Loucy (cell line): ENCODE data around the gene TKT.

ENCODE experiments used
- H2AFZ ChIP-seq: fragments of 200-600 bp; sonication (generic); 2 replicates; pipeline ENCODE4 v1.6.0; 2016; ENCODE audit warnings: antibody characterized with exemption, mild to moderate bottlenecking, low read length, moderate library complexity
- H3F3A ChIP-seq: fragments of 200-600 bp; 2 replicates; pipeline ENCODE4 v1.6.0; 2016; ENCODE audit warnings: antibody characterized with exemption, low read depth, mild to moderate bottlenecking
- H3K27me3 ChIP-seq: fragments of 200-600 bp; sonication (generic); 2 replicates; pipeline ENCODE4 v1.6.1; 2014; ENCODE audit warnings: low read length, mild to moderate bottlenecking; ENCODE audit not compliant: insufficient read depth, poor library complexity, severe bottlenecking
- H3K36me3 ChIP-seq: fragments of 200-600 bp; sonication (generic); 2 replicates; pipeline ENCODE4 v1.6.1; 2016; ENCODE audit warnings: low read length; ENCODE audit not compliant: insufficient read depth
- H3K4me1 ChIP-seq: fragments of 200-600 bp; sonication (generic); 2 replicates; pipeline ENCODE4 v1.5.1; 2014; ENCODE audit warnings: low read length, mild to moderate bottlenecking; ENCODE audit not compliant: insufficient read depth, poor library complexity, severe bottlenecking
- H3K4me2 ChIP-seq: fragments of 200-600 bp; sonication (generic); 2 replicates; pipeline ENCODE4 v1.6.0; 2014; ENCODE audit warnings: antibody characterized with exemption, low read length, low read depth, mild to moderate bottlenecking; ENCODE audit not compliant: poor library complexity, severe bottlenecking
- H3K4me3 ChIP-seq: fragments of 200-600 bp; sonication (generic); 2 replicates; pipeline ENCODE4 v1.5.1; 2014; ENCODE audit warnings: low read length, mild to moderate bottlenecking, mixed read lengths; ENCODE audit not compliant: poor library complexity, severe bottlenecking
- H3K79me2 ChIP-seq: fragments of 200-600 bp; sonication (generic); 2 replicates; pipeline ENCODE4 v1.6.1; 2014; ENCODE audit warnings: low read length; ENCODE audit not compliant: insufficient read depth
- H3K9ac ChIP-seq: fragments of 200-600 bp; sonication (generic); 2 replicates; pipeline ENCODE4 v1.6.0; 2014; ENCODE audit warnings: mild to moderate bottlenecking, low read depth, low read length, moderate library complexity; ENCODE audit not compliant: poor library complexity, severe bottlenecking
- H3K9me2 ChIP-seq: fragments of 200-600 bp; sonication (generic); replicated peaks from 2 replicates; pipeline ENCODE4 v1.6.1; 2016; ENCODE audit warnings: low read depth, low read length, mixed read lengths
- H3K9me3 ChIP-seq: fragments of 200-600 bp; sonication (generic); 2 replicates; pipeline ENCODE4 v1.6.1; 2014; ENCODE audit warnings: mild to moderate bottlenecking, antibody characterized with exemption, low read length, low read depth; ENCODE audit not compliant: insufficient read depth
- H4K20me1 ChIP-seq: fragments of 200-600 bp; sonication (generic); 2 replicates; pipeline ENCODE4 v1.6.0; 2014; ENCODE audit warnings: antibody characterized with exemption, low read length, mild to moderate bottlenecking; ENCODE audit not compliant: insufficient read depth, poor library complexity, severe bottlenecking
- EZH2phosphoT487 ChIP-seq: fragments of 200-600 bp; IDR thresholded peaks from 2 replicates; pipeline ENCODE4 v1.6.1; 2018; ENCODE audit warnings: antibody characterized with exemption, mild to moderate bottlenecking, moderate library complexity, borderline replicate concordance
- TF ChIP-seq, protein P1 (sequence below): fragments of 200-600 bp; sonication (generic); conservative IDR thresholded peaks from 2 replicates; pipeline ENCODE4 v1.5.1; 2014; ENCODE audit warnings: mild to moderate bottlenecking, antibody characterized with exemption, low read length

Gene TKT

DNA sequence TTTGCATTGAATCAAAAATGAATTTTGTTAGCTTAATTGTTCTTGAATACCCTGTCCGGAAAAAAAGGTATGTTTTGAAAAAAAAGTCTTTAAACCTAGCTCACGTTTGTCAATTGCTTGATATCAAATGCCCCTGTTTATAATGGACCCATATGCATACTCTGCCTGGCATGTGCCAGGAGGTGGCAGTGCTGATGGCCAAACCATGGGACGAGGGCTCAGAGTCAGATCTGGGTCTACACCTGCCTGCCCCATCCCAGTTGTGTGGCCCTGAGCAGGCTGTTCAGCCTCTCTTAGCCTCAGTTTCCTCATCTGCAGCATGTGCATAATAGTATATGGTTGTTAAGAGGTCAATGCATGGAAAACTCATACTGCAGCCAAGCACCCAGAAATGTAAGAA lies 56.0 kb downstream of the TKT start:
- no peak overlapping the region for H3K4me2 ChIP-seq
- H3K9me2 ChIP-seq: no peaks in the 10 kb centered on the region
- H3F3A ChIP-seq: no peaks in the 10 kb centered on the region
- H4K20me1 ChIP-seq: no peaks in the 10 kb centered on the region
- H2AFZ ChIP-seq: no peak overlapping the region
- no peaks in the 10 kb centered on the region for H3K9me3 ChIP-seq
- TF ChIP-seq, protein P1, sequence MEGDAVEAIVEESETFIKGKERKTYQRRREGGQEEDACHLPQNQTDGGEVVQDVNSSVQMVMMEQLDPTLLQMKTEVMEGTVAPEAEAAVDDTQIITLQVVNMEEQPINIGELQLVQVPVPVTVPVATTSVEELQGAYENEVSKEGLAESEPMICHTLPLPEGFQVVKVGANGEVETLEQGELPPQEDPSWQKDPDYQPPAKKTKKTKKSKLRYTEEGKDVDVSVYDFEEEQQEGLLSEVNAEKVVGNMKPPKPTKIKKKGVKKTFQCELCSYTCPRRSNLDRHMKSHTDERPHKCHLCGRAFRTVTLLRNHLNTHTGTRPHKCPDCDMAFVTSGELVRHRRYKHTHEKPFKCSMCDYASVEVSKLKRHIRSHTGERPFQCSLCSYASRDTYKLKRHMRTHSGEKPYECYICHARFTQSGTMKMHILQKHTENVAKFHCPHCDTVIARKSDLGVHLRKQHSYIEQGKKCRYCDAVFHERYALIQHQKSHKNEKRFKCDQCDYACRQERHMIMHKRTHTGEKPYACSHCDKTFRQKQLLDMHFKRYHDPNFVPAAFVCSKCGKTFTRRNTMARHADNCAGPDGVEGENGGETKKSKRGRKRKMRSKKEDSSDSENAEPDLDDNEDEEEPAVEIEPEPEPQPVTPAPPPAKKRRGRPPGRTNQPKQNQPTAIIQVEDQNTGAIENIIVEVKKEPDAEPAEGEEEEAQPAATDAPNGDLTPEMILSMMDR: peak; percentile 57
- TF ChIP-seq EZH2phosphoT487: no peak
- H3K9ac ChIP-seq: no peak overlapping the region
- no peaks in the 10 kb centered on the region for H3K36me3 ChIP-seq
- no peaks in the 10 kb centered on the region for H3K4me1 ChIP-seq
- H3K27me3 ChIP-seq: no peaks in the 10 kb centered on the region
- no peaks in the 10 kb centered on the region for H3K79me2 ChIP-seq
- no peak overlapping the region for H3K4me3 ChIP-seq

DNA sequence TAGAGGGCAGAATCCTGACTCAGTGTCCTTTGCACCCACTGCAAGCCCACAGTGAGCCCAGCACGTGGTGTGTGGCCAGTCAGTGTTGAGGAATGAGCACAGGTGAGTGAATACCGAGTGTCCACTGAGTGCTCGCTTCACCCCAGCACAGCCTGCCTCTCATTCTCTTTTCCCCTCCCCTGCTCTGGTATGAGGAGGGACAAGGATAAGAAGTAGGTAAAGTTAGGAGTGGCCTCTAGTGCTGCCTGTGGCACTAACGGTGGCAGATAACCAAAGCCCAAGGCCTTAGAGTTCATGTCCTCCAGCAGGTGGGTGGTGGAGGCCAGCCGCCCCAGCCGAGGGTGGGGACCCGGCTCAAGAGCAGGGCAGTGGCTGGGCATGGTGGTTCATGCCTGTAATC lies 56.8 kb downstream of the TKT start:
- Histone ChIP-seq H3F3A (no peaks in the 10 kb centered on the region), H3K27me3 (no peaks in the 10 kb centered on the region), H3K9me2 (no peaks in the 10 kb centered on the region), H3K9ac (no peak overlapping the region), H3K4me1 (no peaks in the 10 kb centered on the region), H3K4me2 (no peak overlapping the region), H3K9me3 (no peaks in the 10 kb centered on the region), H2AFZ (no peak overlapping the region; the same call in 1 of the 2 replicates), H4K20me1 (no peaks in the 10 kb centered on the region), H3K36me3 (no peaks in the 10 kb centered on the region), H3K79me2 (no peaks in the 10 kb centered on the region), H3K4me3 (no peak overlapping the region)
- TF ChIP-seq, protein P1: no peak

GRCh38 chr3:53198256-53198977 lies 57.4 kb downstream of the TKT start:
- H3K9me3 ChIP-seq: no peaks in the 10 kb centered on the region
- H3F3A ChIP-seq: no peaks in the 10 kb centered on the region
- no peaks in the 10 kb centered on the region for H3K9me2 ChIP-seq
- H3K36me3 ChIP-seq: no peaks in the 10 kb centered on the region
- H3K9ac ChIP-seq: no peak overlapping the region
- no peaks in the 10 kb centered on the region for H4K20me1 ChIP-seq
- no peaks in the 10 kb centered on the region for H3K27me3 ChIP-seq
- H3K79me2 ChIP-seq: no peaks in the 10 kb centered on the region
- no peak overlapping the region for H3K4me2 ChIP-seq
- no peak overlapping the region for H3K4me3 ChIP-seq
- TF ChIP-seq EZH2phosphoT487: no peak
- TF ChIP-seq, protein P1: peak; percentile 39
- no peak overlapping the region; the same call in 1 of the 2 replicates for H2AFZ ChIP-seq
- H3K4me1 ChIP-seq: no peaks in the 10 kb centered on the region
